H1 (cell line): ENCODE measurements around the gene DAZAP1. TPM values are rescaled to one million over a fixed set of nuclear protein-coding genes. Genes with fewer than 3 reads are reported as not detected.
A peak's percentile ranks its signal among the peaks of the same experiment; 100 is the strongest.

Experiments used
- CEBPB ChIP-seq: IDR thresholded peaks from 2 replicates; pipeline ENCODE4 v1.6.1; 2012; ENCODE audit warnings: low read depth, low read length
- GABPA ChIP-seq: IDR thresholded peaks from 2 replicates; pipeline ENCODE4 v1.6.1; 2011; ENCODE audit warnings: mild to moderate bottlenecking, low read length, moderate library complexity, borderline replicate concordance; ENCODE audit not compliant: insufficient read depth
- POLR2AphosphoS5 ChIP-seq: IDR thresholded peaks from 2 replicates; pipeline ENCODE4 v1.6.1; 2011; ENCODE audit warnings: low read depth, low read length
- RAD21 ChIP-seq, 2 experiments: IDR thresholded peaks in 1 of 2; conservative IDR thresholded peaks in 1 of 2; 2 replicates each; pipeline ENCODE4 v1.6.1; 2011; ENCODE audit warnings: low read depth in 2 of 2, low read length in 2 of 2, improper control_type of control experiment in 1 of 2, inconsistent platforms in 1 of 2, mild to moderate bottlenecking in 1 of 2, moderate library complexity in 1 of 2
- RBBP5 ChIP-seq: IDR thresholded peaks from 2 replicates; pipeline ENCODE4 v1.7.1; 2012; ENCODE audit warnings: low read depth, mild to moderate bottlenecking, inconsistent platforms, low read length, moderate library complexity, borderline replicate concordance
- RFX5 ChIP-seq: IDR thresholded peaks from 2 replicates; pipeline ENCODE4 v1.6.1; 2011; ENCODE audit warnings: low read depth, low read length, improper control_type of control experiment, borderline replicate concordance
- SIX5 ChIP-seq: IDR thresholded peaks from 2 replicates; pipeline ENCODE4 v1.6.1; 2011; ENCODE audit warnings: mild to moderate bottlenecking, low read depth, low read length
- TAF1 ChIP-seq: IDR thresholded peaks from 2 replicates; pipeline ENCODE4 v1.6.1; 2011; ENCODE audit warnings: mild to moderate bottlenecking, low read depth, low read length
- polyA plus RNA-seq, 7 experiments: library from polyadenylated mRNA; depleted of rRNA in 3 of 7; stranded (reverse) in 5 of 7; unstranded in 2 of 7; fragments of >200 nt in 5 of 7; fragments of 200-250 nt in 2 of 7; gene quantifications; 1 replicate in 5 of 7; 2 replicates in 1 of 7; 4 replicates in 1 of 7; pipeline versions ENCODE4 v1.2.1 to v1.2.3, GENCODE V29; 2011 to 2013; ENCODE audit warnings: missing spikeins in 2 of 7, mixed read lengths in 2 of 7
- total RNA-seq: library from RNA; stranded (reverse); fragmentation: NEBNext Ultra II Directional; extraction: Animal tissue kit (Norgen Biotek cat#: 25700); gene quantifications from 2 replicates; pipeline ENCODE4 v1.2.1, GENCODE V29; 2021
- TF ChIP-seq, protein P1 (sequence below): fragments of 300-600 bp; sonication (generic); IDR thresholded peaks from 2 replicates; pipeline ENCODE4 v1.7.1; 2012; ENCODE audit warnings: low read length, moderate library complexity, mild to moderate bottlenecking, inconsistent platforms; ENCODE audit not compliant: insufficient replicate concordance
- TF ChIP-seq, protein P2 (sequence below): IDR thresholded peaks from 2 replicates; pipeline ENCODE4 v1.6.1; 2012; ENCODE audit warnings: inconsistent platforms

DAZAP1 gene
- total and polyA plus RNA-seq, 2 of the 8 experiments (the other 6 are each of a cell fraction or from before 2014, with no cell fraction given): 79.6 to 341 TPM

DNA sequence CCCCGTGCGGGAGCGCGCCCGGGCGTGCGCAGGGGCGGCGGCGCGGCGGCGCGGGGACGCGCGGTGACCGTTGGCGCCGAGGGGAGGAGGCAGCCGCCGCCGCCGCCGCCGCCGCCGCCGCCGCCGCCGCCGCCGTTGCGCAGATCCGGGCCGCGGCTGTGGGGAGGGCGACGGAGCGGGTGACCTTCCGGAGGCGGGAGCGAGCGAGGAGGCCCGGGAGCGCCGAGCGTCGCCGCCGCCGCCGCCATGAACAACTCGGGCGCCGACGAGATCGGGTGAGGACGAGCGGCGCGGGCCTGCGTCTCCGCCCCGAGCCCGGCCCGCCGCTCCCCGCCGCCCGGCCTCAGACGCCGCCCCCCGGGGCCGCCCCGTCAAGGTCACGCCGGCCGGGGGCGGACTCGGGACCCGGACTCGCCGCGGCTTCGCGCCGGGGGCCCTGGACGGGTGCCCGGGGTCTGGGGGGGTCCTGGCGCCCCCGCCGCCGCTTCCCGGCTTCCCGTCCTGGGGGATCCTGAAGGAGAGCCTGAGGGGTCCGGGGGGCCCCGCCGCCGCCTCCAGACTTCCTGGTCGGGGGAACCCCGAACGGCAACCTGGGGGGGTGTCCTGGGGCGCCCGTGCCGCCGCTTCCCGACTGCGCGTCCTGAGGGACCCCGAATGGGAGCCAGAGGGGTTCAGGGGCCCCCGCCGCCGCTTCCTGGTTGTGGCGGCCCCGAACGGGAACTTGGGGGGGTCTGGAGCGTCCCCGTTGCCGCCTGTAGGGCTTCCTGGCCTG lies at the start of gene DAZAP1 (continued):
- TF ChIP-seq, protein P1, sequence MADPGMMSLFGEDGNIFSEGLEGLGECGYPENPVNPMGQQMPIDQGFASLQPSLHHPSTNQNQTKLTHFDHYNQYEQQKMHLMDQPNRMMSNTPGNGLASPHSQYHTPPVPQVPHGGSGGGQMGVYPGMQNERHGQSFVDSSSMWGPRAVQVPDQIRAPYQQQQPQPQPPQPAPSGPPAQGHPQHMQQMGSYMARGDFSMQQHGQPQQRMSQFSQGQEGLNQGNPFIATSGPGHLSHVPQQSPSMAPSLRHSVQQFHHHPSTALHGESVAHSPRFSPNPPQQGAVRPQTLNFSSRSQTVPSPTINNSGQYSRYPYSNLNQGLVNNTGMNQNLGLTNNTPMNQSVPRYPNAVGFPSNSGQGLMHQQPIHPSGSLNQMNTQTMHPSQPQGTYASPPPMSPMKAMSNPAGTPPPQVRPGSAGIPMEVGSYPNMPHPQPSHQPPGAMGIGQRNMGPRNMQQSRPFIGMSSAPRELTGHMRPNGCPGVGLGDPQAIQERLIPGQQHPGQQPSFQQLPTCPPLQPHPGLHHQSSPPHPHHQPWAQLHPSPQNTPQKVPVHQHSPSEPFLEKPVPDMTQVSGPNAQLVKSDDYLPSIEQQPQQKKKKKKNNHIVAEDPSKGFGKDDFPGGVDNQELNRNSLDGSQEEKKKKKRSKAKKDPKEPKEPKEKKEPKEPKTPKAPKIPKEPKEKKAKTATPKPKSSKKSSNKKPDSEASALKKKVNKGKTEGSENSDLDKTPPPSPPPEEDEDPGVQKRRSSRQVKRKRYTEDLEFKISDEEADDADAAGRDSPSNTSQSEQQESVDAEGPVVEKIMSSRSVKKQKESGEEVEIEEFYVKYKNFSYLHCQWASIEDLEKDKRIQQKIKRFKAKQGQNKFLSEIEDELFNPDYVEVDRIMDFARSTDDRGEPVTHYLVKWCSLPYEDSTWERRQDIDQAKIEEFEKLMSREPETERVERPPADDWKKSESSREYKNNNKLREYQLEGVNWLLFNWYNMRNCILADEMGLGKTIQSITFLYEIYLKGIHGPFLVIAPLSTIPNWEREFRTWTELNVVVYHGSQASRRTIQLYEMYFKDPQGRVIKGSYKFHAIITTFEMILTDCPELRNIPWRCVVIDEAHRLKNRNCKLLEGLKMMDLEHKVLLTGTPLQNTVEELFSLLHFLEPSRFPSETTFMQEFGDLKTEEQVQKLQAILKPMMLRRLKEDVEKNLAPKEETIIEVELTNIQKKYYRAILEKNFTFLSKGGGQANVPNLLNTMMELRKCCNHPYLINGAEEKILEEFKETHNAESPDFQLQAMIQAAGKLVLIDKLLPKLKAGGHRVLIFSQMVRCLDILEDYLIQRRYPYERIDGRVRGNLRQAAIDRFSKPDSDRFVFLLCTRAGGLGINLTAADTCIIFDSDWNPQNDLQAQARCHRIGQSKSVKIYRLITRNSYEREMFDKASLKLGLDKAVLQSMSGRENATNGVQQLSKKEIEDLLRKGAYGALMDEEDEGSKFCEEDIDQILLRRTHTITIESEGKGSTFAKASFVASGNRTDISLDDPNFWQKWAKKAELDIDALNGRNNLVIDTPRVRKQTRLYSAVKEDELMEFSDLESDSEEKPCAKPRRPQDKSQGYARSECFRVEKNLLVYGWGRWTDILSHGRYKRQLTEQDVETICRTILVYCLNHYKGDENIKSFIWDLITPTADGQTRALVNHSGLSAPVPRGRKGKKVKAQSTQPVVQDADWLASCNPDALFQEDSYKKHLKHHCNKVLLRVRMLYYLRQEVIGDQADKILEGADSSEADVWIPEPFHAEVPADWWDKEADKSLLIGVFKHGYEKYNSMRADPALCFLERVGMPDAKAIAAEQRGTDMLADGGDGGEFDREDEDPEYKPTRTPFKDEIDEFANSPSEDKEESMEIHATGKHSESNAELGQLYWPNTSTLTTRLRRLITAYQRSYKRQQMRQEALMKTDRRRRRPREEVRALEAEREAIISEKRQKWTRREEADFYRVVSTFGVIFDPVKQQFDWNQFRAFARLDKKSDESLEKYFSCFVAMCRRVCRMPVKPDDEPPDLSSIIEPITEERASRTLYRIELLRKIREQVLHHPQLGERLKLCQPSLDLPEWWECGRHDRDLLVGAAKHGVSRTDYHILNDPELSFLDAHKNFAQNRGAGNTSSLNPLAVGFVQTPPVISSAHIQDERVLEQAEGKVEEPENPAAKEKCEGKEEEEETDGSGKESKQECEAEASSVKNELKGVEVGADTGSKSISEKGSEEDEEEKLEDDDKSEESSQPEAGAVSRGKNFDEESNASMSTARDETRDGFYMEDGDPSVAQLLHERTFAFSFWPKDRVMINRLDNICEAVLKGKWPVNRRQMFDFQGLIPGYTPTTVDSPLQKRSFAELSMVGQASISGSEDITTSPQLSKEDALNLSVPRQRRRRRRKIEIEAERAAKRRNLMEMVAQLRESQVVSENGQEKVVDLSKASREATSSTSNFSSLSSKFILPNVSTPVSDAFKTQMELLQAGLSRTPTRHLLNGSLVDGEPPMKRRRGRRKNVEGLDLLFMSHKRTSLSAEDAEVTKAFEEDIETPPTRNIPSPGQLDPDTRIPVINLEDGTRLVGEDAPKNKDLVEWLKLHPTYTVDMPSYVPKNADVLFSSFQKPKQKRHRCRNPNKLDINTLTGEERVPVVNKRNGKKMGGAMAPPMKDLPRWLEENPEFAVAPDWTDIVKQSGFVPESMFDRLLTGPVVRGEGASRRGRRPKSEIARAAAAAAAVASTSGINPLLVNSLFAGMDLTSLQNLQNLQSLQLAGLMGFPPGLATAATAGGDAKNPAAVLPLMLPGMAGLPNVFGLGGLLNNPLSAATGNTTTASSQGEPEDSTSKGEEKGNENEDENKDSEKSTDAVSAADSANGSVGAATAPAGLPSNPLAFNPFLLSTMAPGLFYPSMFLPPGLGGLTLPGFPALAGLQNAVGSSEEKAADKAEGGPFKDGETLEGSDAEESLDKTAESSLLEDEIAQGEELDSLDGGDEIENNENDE: no peak
- TF ChIP-seq SIX5 (no peak), RFX5 (no peak), POLR2AphosphoS5 (no peak), RAD21 (IDR thresholded peaks at IDR 0.05 in 1 of 2, conservative IDR thresholded peaks at IDR 0.05 in 1 of 2; ENCODE audit: low read depth in 2 of 2, low read length in 2 of 2) (no peak), TAF1 (0 out of 2 replicates have a peak, but pooled peaks have one; percentile 12), GABPA (no peak), CEBPB (no peak), RBBP5 (no peak)
- TF ChIP-seq, protein P2, sequence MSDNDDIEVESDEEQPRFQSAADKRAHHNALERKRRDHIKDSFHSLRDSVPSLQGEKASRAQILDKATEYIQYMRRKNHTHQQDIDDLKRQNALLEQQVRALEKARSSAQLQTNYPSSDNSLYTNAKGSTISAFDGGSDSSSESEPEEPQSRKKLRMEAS: no peak
